Measurements from ENCODE around the gene CEACAM18.

DNA sequence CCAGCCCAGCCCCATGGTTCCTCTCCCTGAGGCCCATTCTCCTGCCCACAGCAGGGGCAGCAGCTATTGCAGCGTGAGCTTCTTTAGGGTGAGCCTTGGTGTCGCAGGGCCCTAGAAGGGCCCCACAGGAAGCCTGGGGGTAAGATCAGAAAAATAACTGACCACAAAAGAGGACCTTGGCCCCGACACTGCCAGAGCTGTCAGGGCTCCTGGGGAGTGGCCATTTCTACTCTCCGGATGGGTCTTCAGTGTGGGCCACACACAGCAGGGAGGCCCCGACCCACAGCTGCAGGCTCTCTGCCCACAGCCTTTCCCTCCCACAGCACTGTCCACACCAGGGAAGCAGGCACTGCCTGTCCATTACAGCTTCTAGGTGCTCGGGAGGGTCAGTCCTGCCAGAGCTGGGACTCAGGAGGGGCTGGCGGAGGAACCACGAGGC is 16.6 kb upstream of the CEACAM18 start:
- TF ChIP-seq CTCF (IDR thresholded peaks at IDR 0.05) (no peak), POLR2A (IDR thresholded peaks at IDR 0.05) (no peak), POLR2AphosphoS5 (IDR thresholded peaks at IDR 0.05) (no peak)
